OCI-LY7 (cell line): ENCODE data around the gene STX18. TPM values are rescaled to one million over a fixed set of nuclear protein-coding genes. Genes with fewer than 3 reads are reported as not detected.

Source experiments
- BruUV-seq: library from RNA; stranded (reverse); fragments of 400-500 nt; replicated peaks from 2 replicates; lab custom pipeline; 2021; lab: Mats Ljungman, UMichigan
- CTCF ChIA-PET: fragments of 300-600 bp; sonication (Branson Sonifier 250); formaldehyde crosslinking; loops from one replicate; lab custom pipeline; 2022; ENCODE audit warnings: antibody characterized with exemption; ENCODE audit not compliant: unreplicated experiment; lab: Charles Lee
- POLR2A ChIA-PET: fragments of 300-600 bp; sonication (Branson Sonifier 250); formaldehyde crosslinking; loops from one replicate; lab custom pipeline; 2022; ENCODE audit warnings: antibody characterized with exemption; lab: Charles Lee
- DNase-seq: peaks from one replicate; pipeline ENCODE4 v3.0.0-alpha.2; 2015; ENCODE audit warnings: low spot score
- H2AFZ ChIP-seq: fragments of 200-600 bp; sonication (generic), shearing (Covaris generic); 2 replicates; pipeline ENCODE4 v1.6.1; 2014; ENCODE audit warnings: mild to moderate bottlenecking, antibody characterized with exemption, low read length, moderate library complexity
- H3K27ac ChIP-seq: fragments of 200-600 bp; sonication (generic); 2 replicates; pipeline ENCODE4 v1.5.1; 2014; ENCODE audit warnings: mixed run types, low read depth, mild to moderate bottlenecking, moderate library complexity, low read length, inconsistent platforms; ENCODE audit not compliant: poor library complexity, severe bottlenecking
- H3K36me3 ChIP-seq: fragments of 200-600 bp; sonication (generic); 2 replicates; pipeline ENCODE4 v1.6.1; 2014; ENCODE audit warnings: mild to moderate bottlenecking, antibody characterized with exemption, low read length, moderate library complexity, mixed read lengths; ENCODE audit not compliant: insufficient read depth
- H3K4me1 ChIP-seq: fragments of 200-600 bp; sonication (generic); 2 replicates; pipeline ENCODE4 v1.5.1; 2014; ENCODE audit warnings: mild to moderate bottlenecking, low read length; ENCODE audit not compliant: insufficient read depth, poor library complexity, severe bottlenecking
- H3K4me2 ChIP-seq: fragments of 200-600 bp; sonication (generic); 2 replicates; pipeline ENCODE4 v1.6.1; 2014; ENCODE audit warnings: mild to moderate bottlenecking, low read length
- H3K4me3 ChIP-seq: fragments of 200-600 bp; sonication (generic); 2 replicates; pipeline ENCODE4 v1.5.1; 2014; ENCODE audit warnings: mild to moderate bottlenecking, low read depth, low read length; ENCODE audit not compliant: poor library complexity, severe bottlenecking
- H3K79me2 ChIP-seq: fragments of 200-600 bp; sonication (generic); 2 replicates; pipeline ENCODE4 v1.6.1; 2016; ENCODE audit warnings: low read depth, mild to moderate bottlenecking, low read length, moderate library complexity, mixed read lengths; ENCODE audit not compliant: insufficient read depth
- H3K9me2 ChIP-seq: fragments of 200-600 bp; sonication (generic); 2 replicates; pipeline ENCODE4 v1.6.1; 2016; ENCODE audit warnings: mild to moderate bottlenecking, low read length, mixed read lengths; ENCODE audit not compliant: insufficient read depth
- H3K9me3 ChIP-seq: fragments of 200-600 bp; sonication (generic); 2 replicates; pipeline ENCODE4 v1.6.1; 2014; ENCODE audit warnings: mild to moderate bottlenecking, mixed run types, low read length, mixed read lengths
- H4K20me1 ChIP-seq: fragments of 200-600 bp; sonication (generic); 2 replicates; pipeline ENCODE4 v1.6.1; 2014; ENCODE audit warnings: mild to moderate bottlenecking, antibody characterized with exemption, low read length, moderate library complexity, mixed read lengths; ENCODE audit not compliant: insufficient read depth
- EZH2phosphoT487 ChIP-seq: fragments of 200-600 bp; sonication (generic); IDR thresholded peaks from 2 replicates; pipeline ENCODE4 v1.6.1; 2018; ENCODE audit warnings: low read depth, borderline replicate concordance, mild to moderate bottlenecking, mixed run types, antibody characterized with exemption, low read length, moderate library complexity, mixed read lengths
- intact Hi-C: fragments of 100-400 bp; cut with micrococcal nuclease; formaldehyde crosslinking; loops from one replicate; pipeline ENCODE4 v1.10.0; 2022; ENCODE audit not compliant: unreplicated experiment
- total RNA-seq, 2 experiments: library from RNA; depleted of rRNA in 1 of 2; stranded (reverse); fragments of >200 nt in 1 of 2; shearing (Covaris generic) in 1 of 2; gene quantifications; 2 replicates each; pipeline ENCODE4 v1.2.3, GENCODE V29; 2014 to 2022
- TF ChIP-seq, protein P1 (sequence below): fragments of 200-600 bp; sonication (generic); conservative IDR thresholded peaks from 2 replicates; pipeline ENCODE4 v1.5.1; 2014; ENCODE audit warnings: mild to moderate bottlenecking, antibody characterized with exemption, low read length, moderate library complexity, mixed read lengths

The STX18 gene
- total RNA-seq, 2 experiments from 2014 or later: 30.6 to 35.2 TPM

DNA sequence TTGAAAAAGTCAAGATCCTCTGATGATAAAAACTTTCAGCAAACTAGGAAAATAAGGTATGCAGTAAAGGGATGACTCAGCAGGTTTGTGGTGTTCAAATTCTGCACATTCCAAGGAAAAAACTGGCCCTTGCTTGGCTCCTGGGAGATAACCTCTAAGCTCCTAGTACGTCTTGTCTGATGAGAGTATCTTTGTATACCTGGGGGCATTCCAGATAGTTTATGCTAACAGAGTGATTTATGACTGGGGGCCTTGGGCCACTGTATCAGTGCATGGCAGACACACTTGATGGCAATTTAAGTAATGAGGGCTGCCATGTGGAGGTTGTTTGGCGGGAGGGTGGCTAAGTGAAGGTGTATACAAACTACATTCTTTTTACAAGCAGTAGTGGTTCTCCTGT lies 98.0 kb downstream of the STX18 start:
- no peak for DNase-seq
- no peaks in the 10 kb centered on the region for H3K79me2 ChIP-seq
- ChIA-PET POLR2A (no interaction called here), CTCF (no interaction called here)
- no peak overlapping the region for H3K4me2 ChIP-seq
- H4K20me1 ChIP-seq: no peaks in the 10 kb centered on the region
- TF ChIP-seq, protein P1, sequence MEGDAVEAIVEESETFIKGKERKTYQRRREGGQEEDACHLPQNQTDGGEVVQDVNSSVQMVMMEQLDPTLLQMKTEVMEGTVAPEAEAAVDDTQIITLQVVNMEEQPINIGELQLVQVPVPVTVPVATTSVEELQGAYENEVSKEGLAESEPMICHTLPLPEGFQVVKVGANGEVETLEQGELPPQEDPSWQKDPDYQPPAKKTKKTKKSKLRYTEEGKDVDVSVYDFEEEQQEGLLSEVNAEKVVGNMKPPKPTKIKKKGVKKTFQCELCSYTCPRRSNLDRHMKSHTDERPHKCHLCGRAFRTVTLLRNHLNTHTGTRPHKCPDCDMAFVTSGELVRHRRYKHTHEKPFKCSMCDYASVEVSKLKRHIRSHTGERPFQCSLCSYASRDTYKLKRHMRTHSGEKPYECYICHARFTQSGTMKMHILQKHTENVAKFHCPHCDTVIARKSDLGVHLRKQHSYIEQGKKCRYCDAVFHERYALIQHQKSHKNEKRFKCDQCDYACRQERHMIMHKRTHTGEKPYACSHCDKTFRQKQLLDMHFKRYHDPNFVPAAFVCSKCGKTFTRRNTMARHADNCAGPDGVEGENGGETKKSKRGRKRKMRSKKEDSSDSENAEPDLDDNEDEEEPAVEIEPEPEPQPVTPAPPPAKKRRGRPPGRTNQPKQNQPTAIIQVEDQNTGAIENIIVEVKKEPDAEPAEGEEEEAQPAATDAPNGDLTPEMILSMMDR: no peak
- TF ChIP-seq EZH2phosphoT487: no peak
- H3K9me3 ChIP-seq: no peaks in the 10 kb centered on the region
- H2AFZ ChIP-seq: no peak overlapping the region
- peaks cover 3% of the 10 kb centered on the region for H3K36me3 ChIP-seq
- H3K9me2 ChIP-seq: no peaks in the 10 kb centered on the region
- intact Hi-C loops: no loop called here
- H3K4me3 ChIP-seq: no peak overlapping the region
- H3K27ac ChIP-seq: no peak overlapping the region
- no TSS peak for BruUV-seq
- no peaks in the 10 kb centered on the region for H3K4me1 ChIP-seq

DNA sequence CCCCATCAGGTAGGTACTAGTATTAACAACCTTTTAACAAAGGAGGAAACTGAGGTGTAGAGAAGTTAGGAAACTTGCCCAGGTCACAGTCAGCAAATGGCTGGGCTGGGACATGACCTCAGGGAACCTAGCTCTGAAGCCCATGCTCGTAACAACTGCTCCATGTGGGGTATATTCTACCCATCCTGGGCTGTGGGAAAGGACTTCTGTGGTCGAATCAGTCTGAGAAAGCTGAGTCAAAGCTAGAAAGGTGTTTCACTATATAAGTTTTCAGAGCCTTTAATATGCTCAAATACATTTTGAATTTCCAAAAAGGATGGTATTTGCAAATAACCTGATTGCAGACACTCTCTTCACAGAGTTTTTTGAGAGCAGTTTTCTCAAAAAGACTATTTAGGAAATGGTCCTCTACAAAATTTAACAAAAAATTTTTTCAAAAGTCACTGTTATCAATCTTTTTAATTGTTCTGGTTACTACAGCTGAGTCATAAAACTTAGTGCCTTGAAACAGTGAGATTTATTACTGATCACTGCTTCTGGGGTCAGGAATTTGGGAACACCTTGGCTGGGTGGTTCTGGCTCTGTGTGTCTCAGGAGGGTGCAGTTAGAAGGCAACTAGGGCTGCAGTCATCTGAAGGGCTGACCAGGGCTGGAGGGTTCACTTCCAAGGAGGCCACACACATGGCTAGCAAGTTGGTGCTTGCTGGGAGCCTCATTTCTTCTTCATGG lies 101.4 kb downstream of the STX18 start:
- H3K9me2 ChIP-seq: no peaks in the 10 kb centered on the region
- TF ChIP-seq, protein P1: no peak
- TF ChIP-seq EZH2phosphoT487: no peak
- H3K79me2 ChIP-seq: no peaks in the 10 kb centered on the region
- H3K9me3 ChIP-seq: no peaks in the 10 kb centered on the region
- H3K36me3 ChIP-seq: peaks cover 17% of the 10 kb centered on the region
- peaks cover 12% of the 10 kb centered on the region for H3K4me1 ChIP-seq
- no TSS peak for BruUV-seq
- no peak overlapping the region for H3K4me2 ChIP-seq
- CTCF ChIA-PET: no interaction called here
- intact Hi-C loops: no loop called here
- no peak for DNase-seq
- no peak overlapping the region for H3K27ac ChIP-seq
- no peaks in the 10 kb centered on the region for H4K20me1 ChIP-seq
- POLR2A ChIA-PET: interaction anchor here (0.7 to 1.7 kb wide), 2 partner anchors 15 to 471 kb away, joined by 3 to 4 read pairs; no protein-coding TSS in a partner anchor
- H2AFZ ChIP-seq: no peak overlapping the region
- H3K4me3 ChIP-seq: no peak overlapping the region

DNA sequence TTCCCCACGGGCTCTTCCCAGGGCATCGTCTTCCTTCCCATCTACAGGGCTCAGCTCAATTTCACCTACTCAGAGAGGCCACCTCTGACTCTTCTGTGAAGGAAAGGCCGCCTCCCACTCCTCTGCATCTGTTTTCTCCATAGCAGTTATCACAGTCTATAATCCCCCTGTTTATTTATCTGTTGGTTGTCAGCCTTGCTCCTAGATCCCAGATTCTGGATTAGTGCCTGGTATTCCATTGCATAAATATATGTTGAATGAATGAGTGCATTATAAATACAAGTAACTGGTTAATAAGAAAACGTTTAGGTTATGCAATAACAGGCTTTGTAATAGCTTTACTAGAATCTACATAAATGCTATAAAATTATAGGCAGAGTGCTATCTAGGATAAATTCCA lies 102.1 kb downstream of the STX18 start:
- intact Hi-C loops: no loop called here
- Histone ChIP-seq H3K27ac (no peak overlapping the region), H4K20me1 (no peaks in the 10 kb centered on the region), H3K36me3 (peaks cover 19% of the 10 kb centered on the region), H2AFZ (no peak overlapping the region), H3K9me3 (no peaks in the 10 kb centered on the region), H3K9me2 (no peaks in the 10 kb centered on the region), H3K79me2 (no peaks in the 10 kb centered on the region), H3K4me3 (no peak overlapping the region), H3K4me1 (peaks cover 12% of the 10 kb centered on the region), H3K4me2 (no peak overlapping the region)
- no TSS peak for BruUV-seq
- TF ChIP-seq, protein P1: no peak
- no peak for DNase-seq
- ChIA-PET POLR2A (interaction anchor here (1.7 kb wide), 1 partner anchor 15 kb away, joined by 4 read pairs; no protein-coding TSS in a partner anchor), CTCF (no interaction called here)
